Measurements from ENCODE around the gene VAC14. TPM values are rescaled to one million over a fixed set of nuclear protein-coding genes. Genes with fewer than 3 reads are reported as not detected.

VAC14 gene
- total and polyA plus RNA-seq, 2 experiments from 2014 or later = 27.1 to 32.4 TPM

- no peak overlapping the region for H2AFZ ChIP-seq
- no peak for DNase-seq
- H3K9me3 ChIP-seq (ENCODE audit: low read depth) = no peaks in the 10 kb centered on the region
- no peak overlapping the region for H3K4me3 ChIP-seq
- no peak for TF ChIP-seq EZH2phosphoT487 (IDR thresholded peaks at IDR 0.05; ENCODE audit: insufficient read depth, low read depth)
- no peak for TF ChIP-seq EZH2 (IDR thresholded peaks at IDR 0.05; ENCODE audit: insufficient read depth, poor library complexity, severe bottlenecking)
- H3K9ac ChIP-seq = no peak overlapping the region
- no peaks in the 10 kb centered on the region for H3K9me2 ChIP-seq (ENCODE audit: insufficient read depth)
- no peaks in the 10 kb centered on the region for H3K79me2 ChIP-seq (ENCODE audit: insufficient read depth)
- H3K36me3 ChIP-seq (ENCODE audit: low read depth) = peaks cover 25% of the 10 kb centered on the region
- in situ Hi-C loops (cut with MboI) = no loop called here
- no peaks in the 10 kb centered on the region for H4K20me1 ChIP-seq (ENCODE audit: insufficient read depth)
- no peaks in the 10 kb centered on the region for H3K27me3 ChIP-seq (replicated peaks; ENCODE audit: insufficient read depth)
- H3K4me1 ChIP-seq (ENCODE audit: insufficient read depth) = no peaks in the 10 kb centered on the region
- 95 to 99% methylated on average over 26 to 49 of the region's 56 CpGs for WGBS, 2 experiments (ENCODE audit: low coverage in 1 of 2, low lambda C conversion rate in 2 of 2, missing lambda C conversion rate in 2 of 2)
- H3F3A ChIP-seq (ENCODE audit: insufficient read depth) = no peaks in the 10 kb centered on the region
- H3K4me2 ChIP-seq (ENCODE audit: unreplicated experiment) = no peak overlapping the region
- H3K27ac ChIP-seq = no peak overlapping the region
Measured at GRCh38 chr16:70663524-70664324, 137.2 kb downstream of the VAC14 start.

GRCh38 chr16:70662991-70663523, 137.9 kb downstream of the VAC14 start:
- TF ChIP-seq EZH2phosphoT487 (IDR thresholded peaks at IDR 0.05; ENCODE audit: insufficient read depth, low read depth) (no peak), EZH2 (IDR thresholded peaks at IDR 0.05; ENCODE audit: insufficient read depth, poor library complexity, severe bottlenecking) (no peak)
- no peak overlapping the region for H3K27ac ChIP-seq
- H3K79me2 ChIP-seq (ENCODE audit: insufficient read depth) = no peaks in the 10 kb centered on the region
- H3K27me3 ChIP-seq (replicated peaks; ENCODE audit: insufficient read depth) = no peaks in the 10 kb centered on the region
- DNase-seq = no peak
- H3K4me2 ChIP-seq (ENCODE audit: unreplicated experiment) = no peak overlapping the region
- H3K4me3 ChIP-seq = no peak overlapping the region
- H2AFZ ChIP-seq = no peak overlapping the region
- peaks cover 18% of the 10 kb centered on the region for H3K36me3 ChIP-seq (ENCODE audit: low read depth)
- in situ Hi-C loops (cut with MboI) = no loop called here
- no peaks in the 10 kb centered on the region for H3K4me1 ChIP-seq (ENCODE audit: insufficient read depth)
- H3K9me3 ChIP-seq (ENCODE audit: low read depth) = no peaks in the 10 kb centered on the region
- 85 to 87% methylated on average over 7 to 13 of the region's 13 CpGs for WGBS, 2 experiments (ENCODE audit: low coverage in 1 of 2, low lambda C conversion rate in 2 of 2, missing lambda C conversion rate in 2 of 2)
- H4K20me1 ChIP-seq (ENCODE audit: insufficient read depth) = no peaks in the 10 kb centered on the region
- H3K9ac ChIP-seq = no peak overlapping the region
- no peaks in the 10 kb centered on the region for H3F3A ChIP-seq (ENCODE audit: insufficient read depth)
- H3K9me2 ChIP-seq (ENCODE audit: insufficient read depth) = no peaks in the 10 kb centered on the region

- H3K4me3 ChIP-seq = no peak overlapping the region
- no peaks in the 10 kb centered on the region for H4K20me1 ChIP-seq (ENCODE audit: insufficient read depth)
- no peak overlapping the region for H3K27ac ChIP-seq
- no peak for TF ChIP-seq EZH2 (IDR thresholded peaks at IDR 0.05; ENCODE audit: insufficient read depth, poor library complexity, severe bottlenecking)
- no peak for TF ChIP-seq EZH2phosphoT487 (IDR thresholded peaks at IDR 0.05; ENCODE audit: insufficient read depth, low read depth)
- in situ Hi-C loops (cut with MboI) = no loop called here
- no peak for DNase-seq
- no peaks in the 10 kb centered on the region for H3K79me2 ChIP-seq (ENCODE audit: insufficient read depth)
- peaks cover 14% of the 10 kb centered on the region; the same call in 1 of the 2 replicates for H3K36me3 ChIP-seq (ENCODE audit: low read depth)
- H3K9ac ChIP-seq = no peak overlapping the region
- no peak overlapping the region for H2AFZ ChIP-seq
- no peaks in the 10 kb centered on the region for H3K27me3 ChIP-seq (replicated peaks; ENCODE audit: insufficient read depth)
- 68 to 76% methylated on average over 20 to 21 of the region's 21 CpGs for WGBS, 2 experiments (ENCODE audit: low coverage in 1 of 2, low lambda C conversion rate in 2 of 2, missing lambda C conversion rate in 2 of 2)
- H3K9me3 ChIP-seq (ENCODE audit: low read depth) = no peaks in the 10 kb centered on the region
- no peaks in the 10 kb centered on the region for H3K4me1 ChIP-seq (ENCODE audit: insufficient read depth)
- no peaks in the 10 kb centered on the region for H3F3A ChIP-seq (ENCODE audit: insufficient read depth)
- H3K9me2 ChIP-seq (ENCODE audit: insufficient read depth) = no peaks in the 10 kb centered on the region
- H3K4me2 ChIP-seq (ENCODE audit: unreplicated experiment) = no peak overlapping the region
Measured at GRCh38 chr16:70661918-70662641, 138.9 kb downstream of the VAC14 start.

- no peak overlapping the region for H3K9ac ChIP-seq
- in situ Hi-C loops (cut with MboI) = no loop called here
Measured at GRCh38 chr16:70661534-70661917, 139.4 kb downstream of the VAC14 start.

More at GRCh38 chr16:70661534-70661917, 139.4 kb downstream of the VAC14 start:
- Histone ChIP-seq H3K9me2 (ENCODE audit: insufficient read depth) (no peaks in the 10 kb centered on the region), H3F3A (ENCODE audit: insufficient read depth) (no peaks in the 10 kb centered on the region), H3K27ac (no peak overlapping the region), H3K4me2 (ENCODE audit: unreplicated experiment) (no peak overlapping the region), H3K4me3 (no peak overlapping the region), H4K20me1 (ENCODE audit: insufficient read depth) (no peaks in the 10 kb centered on the region), H3K79me2 (ENCODE audit: insufficient read depth) (no peaks in the 10 kb centered on the region), H3K27me3 (replicated peaks; ENCODE audit: insufficient read depth) (no peaks in the 10 kb centered on the region), H3K9me3 (ENCODE audit: low read depth) (no peaks in the 10 kb centered on the region), H2AFZ (no peak overlapping the region), H3K4me1 (ENCODE audit: insufficient read depth) (no peaks in the 10 kb centered on the region), H3K36me3 (ENCODE audit: low read depth) (peaks cover 9% of the 10 kb centered on the region; the same call in 1 of the 2 replicates)
- WGBS, 2 experiments (ENCODE audit: low coverage in 1 of 2, low lambda C conversion rate in 2 of 2, missing lambda C conversion rate in 2 of 2) = 67 to 74% methylated on average over 12 to 17 of the region's 17 CpGs
- TF ChIP-seq EZH2 (IDR thresholded peaks at IDR 0.05; ENCODE audit: insufficient read depth, poor library complexity, severe bottlenecking) (no peak), EZH2phosphoT487 (IDR thresholded peaks at IDR 0.05; ENCODE audit: insufficient read depth, low read depth) (no peak)
- no peak for DNase-seq

All from GM23248 (cell line).